ENCODE measurements around the gene DENND5B.
A peak's percentile ranks its signal among the peaks of the same experiment; 100 is the strongest.
"Not testable (repeated sequence)": the region's sequence is repeated elsewhere in the genome, so short reads cannot be mapped to it uniquely, and the experiment has no call there.

Gene DENND5B

DNA sequence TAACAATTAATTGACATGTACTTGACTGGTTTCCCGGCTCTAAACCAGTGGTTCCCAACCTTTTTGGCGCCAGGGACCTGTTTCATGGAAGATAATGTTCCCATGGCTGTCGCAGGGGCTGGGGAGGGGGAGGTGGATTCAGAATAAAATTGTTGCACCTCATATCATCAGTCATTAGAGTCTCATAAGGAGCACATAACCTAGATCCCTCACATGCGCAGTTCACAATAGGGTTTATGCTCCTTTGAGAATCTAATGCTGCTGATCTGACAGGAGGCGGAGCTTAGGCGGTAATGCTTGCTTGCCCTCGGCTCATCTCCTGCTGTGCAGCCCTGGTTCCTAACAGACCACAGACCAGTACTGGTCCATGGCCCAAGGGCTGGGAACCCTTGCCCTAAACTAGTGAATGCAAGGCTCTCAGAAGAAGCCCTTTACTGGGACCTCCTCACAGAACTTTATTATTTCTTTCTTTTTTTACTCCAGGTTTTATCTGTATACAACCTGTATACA lies 178.6 kb downstream of the DENND5B start:
- H3K4me1 ChIP-seq (ENCODE audit: control insufficient read depth, insufficient read depth, low read length), result no peaks in the 10 kb centered on the region
- H3K9me3 ChIP-seq (ENCODE audit: control insufficient read depth, insufficient read depth, low read length), result no peaks in the 10 kb centered on the region
- no peaks in the 10 kb centered on the region for H3K27me3 ChIP-seq (ENCODE audit: control insufficient read depth, insufficient read depth, low read length)
- no peak overlapping the region for H3K27ac ChIP-seq (ENCODE audit: low read depth, low read length)
- no peaks in the 10 kb centered on the region for H3K36me3 ChIP-seq (ENCODE audit: control insufficient read depth, insufficient read depth, low read length)
- H3K9ac ChIP-seq (ENCODE audit: low read depth, low read length), result no peak overlapping the region
- no peak overlapping the region for H3K4me3 ChIP-seq (ENCODE audit: low read depth, low read length)

DNA sequence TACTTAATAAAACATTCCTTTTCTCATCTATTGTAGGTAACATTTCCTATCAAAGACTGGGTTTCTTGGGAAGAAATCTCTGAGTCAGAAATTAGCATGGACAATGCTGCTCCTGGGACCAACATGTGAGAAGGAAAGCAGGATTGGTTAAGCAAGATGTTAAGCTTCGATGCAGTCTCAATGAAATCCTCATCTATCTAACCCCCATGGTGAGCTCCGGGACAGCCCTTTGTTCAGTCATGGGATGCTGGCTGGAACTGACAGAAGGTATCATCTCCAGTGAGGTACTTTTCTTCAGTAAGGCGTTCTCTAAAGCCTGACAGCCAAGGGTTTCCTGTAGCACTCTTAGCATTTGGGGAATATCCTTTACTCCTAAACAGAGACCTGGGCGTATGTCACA lies 182.2 kb downstream of the DENND5B start:
- Histone ChIP-seq H3K4me3 (ENCODE audit: low read depth, low read length) (no peak overlapping the region), H3K4me1 (ENCODE audit: control insufficient read depth, insufficient read depth, low read length) (no peaks in the 10 kb centered on the region), H3K9me3 (ENCODE audit: control insufficient read depth, insufficient read depth, low read length) (no peaks in the 10 kb centered on the region), H3K27me3 (ENCODE audit: control insufficient read depth, insufficient read depth, low read length) (no peaks in the 10 kb centered on the region), H3K27ac (ENCODE audit: low read depth, low read length) (no peak overlapping the region), H3K36me3 (ENCODE audit: control insufficient read depth, insufficient read depth, low read length) (no peaks in the 10 kb centered on the region), H3K9ac (ENCODE audit: low read depth, low read length) (no peak overlapping the region)

DNA sequence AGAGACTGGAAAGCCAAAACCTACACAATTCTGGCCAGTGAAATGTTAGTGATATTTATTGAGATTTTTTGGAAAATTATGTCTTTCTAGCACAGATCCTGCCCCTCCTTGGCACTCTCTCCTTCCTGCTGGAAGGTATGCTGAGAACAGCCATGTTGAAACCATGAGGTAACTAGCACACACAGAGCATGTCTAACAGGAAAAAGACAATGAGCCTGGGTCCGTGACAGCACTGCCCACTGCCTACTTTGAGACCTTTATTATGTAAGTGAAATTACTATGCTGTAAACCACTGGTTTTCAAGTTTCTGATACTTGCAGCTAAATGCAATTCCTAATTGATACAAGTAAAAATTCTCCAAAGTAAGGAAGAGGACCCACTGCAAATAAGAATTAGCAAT lies 183.4 kb downstream of the DENND5B start:
- Histone ChIP-seq H3K27me3 (ENCODE audit: control insufficient read depth, insufficient read depth, low read length) (no peaks in the 10 kb centered on the region), H3K36me3 (ENCODE audit: control insufficient read depth, insufficient read depth, low read length) (no peaks in the 10 kb centered on the region), H3K4me1 (ENCODE audit: control insufficient read depth, insufficient read depth, low read length) (no peaks in the 10 kb centered on the region), H3K27ac (ENCODE audit: low read depth, low read length) (no peak overlapping the region), H3K4me3 (ENCODE audit: low read depth, low read length) (no peak overlapping the region), H3K9me3 (ENCODE audit: control insufficient read depth, insufficient read depth, low read length) (no peaks in the 10 kb centered on the region), H3K9ac (ENCODE audit: low read depth, low read length) (no peak overlapping the region)

DNA sequence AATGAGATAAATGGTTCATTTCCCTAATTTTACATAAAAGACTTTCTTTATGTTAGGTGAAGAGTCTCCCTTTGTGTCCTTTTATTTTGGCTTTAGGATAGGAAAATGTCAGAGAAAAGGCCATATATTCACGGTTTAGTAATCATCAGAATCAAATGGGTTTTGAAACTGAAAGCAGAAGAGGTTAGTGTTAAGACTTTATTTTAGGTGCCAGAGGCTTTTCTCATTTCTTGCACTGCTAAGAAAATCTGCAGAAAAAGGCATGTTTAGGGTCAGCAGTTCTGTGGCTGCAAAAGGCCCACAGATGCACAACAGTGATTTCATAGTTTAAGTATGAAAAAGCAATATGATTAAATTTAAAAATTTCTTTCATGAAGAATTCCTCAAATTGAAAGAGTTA lies 184.6 kb downstream of the DENND5B start:
- H3K9ac ChIP-seq (ENCODE audit: low read depth, low read length), result no peak overlapping the region
- H3K27me3 ChIP-seq (ENCODE audit: control insufficient read depth, insufficient read depth, low read length), result no peaks in the 10 kb centered on the region
- no peaks in the 10 kb centered on the region for H3K4me1 ChIP-seq (ENCODE audit: control insufficient read depth, insufficient read depth, low read length)
- H3K36me3 ChIP-seq (ENCODE audit: control insufficient read depth, insufficient read depth, low read length), result no peaks in the 10 kb centered on the region
- H3K27ac ChIP-seq (ENCODE audit: low read depth, low read length), result no peak overlapping the region
- no peak overlapping the region for H3K4me3 ChIP-seq (ENCODE audit: low read depth, low read length)
- no peaks in the 10 kb centered on the region for H3K9me3 ChIP-seq (ENCODE audit: control insufficient read depth, insufficient read depth, low read length)

DNA sequence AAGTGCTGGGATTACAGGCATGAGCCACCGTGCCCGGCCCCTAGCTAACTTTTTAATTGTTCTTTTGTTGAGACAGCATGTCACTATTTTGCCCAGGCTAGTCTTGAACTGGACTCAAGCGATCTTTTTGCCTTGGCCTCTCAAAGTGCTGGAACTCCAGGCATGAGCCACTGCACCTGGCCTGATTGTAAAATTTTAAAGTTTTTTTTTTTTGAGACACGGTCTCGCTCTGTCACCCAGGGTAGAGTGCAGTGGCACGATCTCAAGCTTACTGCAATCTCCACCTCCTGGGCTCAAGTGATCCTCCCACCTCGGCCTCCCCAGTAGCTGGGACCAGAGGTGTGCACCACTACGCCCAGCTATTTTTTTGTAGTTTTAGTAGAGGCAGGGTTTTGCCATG lies 185.9 kb downstream of the DENND5B start:
- Histone ChIP-seq H3K27ac (ENCODE audit: low read depth, low read length) (no peak overlapping the region), H3K4me3 (ENCODE audit: low read depth, low read length) (no peak overlapping the region), H3K9ac (ENCODE audit: low read depth, low read length) (no peak overlapping the region), H3K27me3 (ENCODE audit: control insufficient read depth, insufficient read depth, low read length) (no peaks in the 10 kb centered on the region), H3K4me1 (ENCODE audit: control insufficient read depth, insufficient read depth, low read length) (no peaks in the 10 kb centered on the region), H3K36me3 (ENCODE audit: control insufficient read depth, insufficient read depth, low read length) (no peaks in the 10 kb centered on the region), H3K9me3 (ENCODE audit: control insufficient read depth, insufficient read depth, low read length) (no peaks in the 10 kb centered on the region)

DNA sequence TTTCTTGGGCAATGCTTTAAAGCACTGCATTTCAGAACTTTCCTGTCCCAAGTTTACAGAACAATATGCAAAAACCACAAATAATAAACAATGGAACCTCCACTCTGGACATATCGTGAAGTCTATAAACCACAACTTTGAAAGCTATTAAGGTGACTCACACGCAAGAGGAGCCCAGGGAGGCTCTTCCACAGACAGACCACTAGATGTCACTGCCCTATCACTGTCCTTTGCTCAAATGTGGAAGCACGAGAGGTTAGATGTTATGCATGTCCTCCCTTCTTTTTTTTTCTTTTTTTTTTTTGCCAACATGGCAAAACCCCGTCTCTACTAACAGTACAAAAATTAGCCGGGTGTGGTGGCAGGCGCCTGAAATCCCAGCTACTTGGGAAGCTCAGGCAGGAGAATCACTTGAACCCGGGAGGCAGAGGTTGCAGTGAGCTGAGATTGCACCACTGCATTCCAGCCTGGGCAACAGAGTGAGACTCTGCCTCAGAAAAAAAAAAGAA lies 187.8 kb downstream of the DENND5B start:
- not testable (repeated sequence) for H3K9me3 ChIP-seq (ENCODE audit: control insufficient read depth, insufficient read depth, low read length); H3K27me3 ChIP-seq (ENCODE audit: control insufficient read depth, insufficient read depth, low read length); H3K27ac ChIP-seq (ENCODE audit: low read depth, low read length); H3K4me3 ChIP-seq (ENCODE audit: low read depth, low read length); H3K4me1 ChIP-seq (ENCODE audit: control insufficient read depth, insufficient read depth, low read length); H3K36me3 ChIP-seq (ENCODE audit: control insufficient read depth, insufficient read depth, low read length); H3K9ac ChIP-seq (ENCODE audit: low read depth, low read length)

DNA sequence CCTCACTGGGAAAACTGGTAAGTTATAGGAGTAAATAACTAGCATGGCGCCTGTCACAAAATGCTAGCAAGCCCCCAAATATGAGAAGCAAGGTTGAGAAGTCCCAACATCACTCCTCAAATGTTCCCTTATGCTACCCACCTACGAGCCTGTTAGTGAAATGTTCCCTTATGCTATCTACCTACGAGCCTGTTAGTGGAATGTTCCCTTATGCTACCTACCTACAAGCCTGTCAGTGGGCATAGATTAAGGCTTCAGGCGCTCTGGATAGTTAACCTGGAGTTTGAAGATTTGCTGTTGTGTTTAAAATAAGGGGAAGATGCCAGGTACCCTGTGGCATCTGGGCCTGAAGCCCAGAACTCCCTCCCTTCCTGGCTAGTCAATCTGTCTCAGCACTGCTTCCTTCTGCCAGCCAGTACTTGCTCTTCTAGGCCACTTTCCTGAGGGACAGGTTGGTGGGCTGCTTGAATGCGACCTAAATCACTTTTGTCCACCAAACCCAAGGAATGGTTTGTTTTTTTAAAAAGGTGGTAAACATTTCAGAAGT lies 197.9 kb downstream of the DENND5B start:
- H3K9ac ChIP-seq (ENCODE audit: low read depth, low read length), result no peak overlapping the region
- no peak overlapping the region for H3K27ac ChIP-seq (ENCODE audit: low read depth, low read length)
- H3K4me1 ChIP-seq (ENCODE audit: control insufficient read depth, insufficient read depth, low read length), result peaks cover 20% of the 10 kb centered on the region; the same call in 1 of the 2 replicates

DNA sequence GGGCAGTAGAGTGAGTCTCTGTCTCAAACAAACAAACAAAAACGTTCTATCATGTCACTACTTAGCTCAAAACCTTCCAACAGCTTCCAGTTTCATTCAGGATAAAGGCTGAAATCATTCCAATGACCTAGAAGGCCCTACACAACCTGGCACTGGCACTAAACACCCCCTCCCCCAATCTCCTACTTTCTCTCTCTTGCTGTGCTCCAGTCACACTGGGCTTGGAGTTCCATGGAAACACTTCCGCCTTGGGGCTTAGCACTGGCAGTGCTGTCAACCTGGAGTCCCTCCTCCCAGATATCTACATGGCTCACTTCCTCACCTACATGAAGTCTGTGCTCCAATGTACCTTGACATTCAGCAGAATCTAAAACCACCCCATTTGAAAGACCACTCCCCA lies 199.9 kb downstream of the DENND5B start:
- peaks cover 39% of the 10 kb centered on the region for H3K4me1 ChIP-seq (ENCODE audit: control insufficient read depth, insufficient read depth, low read length)
- H3K9me3 ChIP-seq (ENCODE audit: control insufficient read depth, insufficient read depth, low read length), result no peaks in the 10 kb centered on the region
- H3K36me3 ChIP-seq (ENCODE audit: control insufficient read depth, insufficient read depth, low read length), result no peaks in the 10 kb centered on the region
- no peaks in the 10 kb centered on the region for H3K27me3 ChIP-seq (ENCODE audit: control insufficient read depth, insufficient read depth, low read length)
- no peak overlapping the region for H3K27ac ChIP-seq (ENCODE audit: low read depth, low read length)
- H3K4me3 ChIP-seq (ENCODE audit: low read depth, low read length), result no peak overlapping the region
- H3K9ac ChIP-seq (ENCODE audit: low read depth, low read length), result no peak overlapping the region

More for the DNA sequence above, 197.9 kb downstream of the DENND5B start:
- H3K27me3 ChIP-seq (ENCODE audit: control insufficient read depth, insufficient read depth, low read length), result no peaks in the 10 kb centered on the region
- no peaks in the 10 kb centered on the region for H3K9me3 ChIP-seq (ENCODE audit: control insufficient read depth, insufficient read depth, low read length)
- H3K36me3 ChIP-seq (ENCODE audit: control insufficient read depth, insufficient read depth, low read length), result no peaks in the 10 kb centered on the region
- H3K4me3 ChIP-seq (ENCODE audit: low read depth, low read length), result no peak overlapping the region

DNA sequence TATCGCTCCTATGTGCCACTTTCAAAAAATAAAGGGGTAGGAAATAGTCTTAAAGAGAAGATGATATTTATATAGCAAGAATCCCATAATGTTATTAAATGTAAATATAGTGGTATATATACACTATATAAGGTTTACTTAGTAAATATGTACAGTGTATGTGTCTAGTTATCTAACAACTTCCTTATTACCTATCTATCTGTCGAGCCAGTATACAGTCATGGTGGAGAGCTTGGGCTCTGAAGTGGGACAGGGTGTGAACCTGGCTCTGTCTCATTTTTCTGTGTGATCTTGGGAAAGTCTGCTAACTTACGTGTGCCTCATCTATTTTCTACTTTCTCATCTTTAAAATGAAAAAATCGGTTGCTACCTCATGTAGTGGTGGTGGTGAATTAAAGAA lies 202.2 kb downstream of the DENND5B start:
- Histone ChIP-seq H3K4me3 (ENCODE audit: low read depth, low read length) (no peak overlapping the region), H3K27me3 (ENCODE audit: control insufficient read depth, insufficient read depth, low read length) (no peaks in the 10 kb centered on the region), H3K9ac (ENCODE audit: low read depth, low read length) (no peak overlapping the region; the same call in 1 of the 2 replicates), H3K36me3 (ENCODE audit: control insufficient read depth, insufficient read depth, low read length) (no peaks in the 10 kb centered on the region), H3K4me1 (ENCODE audit: control insufficient read depth, insufficient read depth, low read length) (peaks cover 59% of the 10 kb centered on the region), H3K9me3 (ENCODE audit: control insufficient read depth, insufficient read depth, low read length) (no peaks in the 10 kb centered on the region), H3K27ac (ENCODE audit: low read depth, low read length) (no peak overlapping the region)

DNA sequence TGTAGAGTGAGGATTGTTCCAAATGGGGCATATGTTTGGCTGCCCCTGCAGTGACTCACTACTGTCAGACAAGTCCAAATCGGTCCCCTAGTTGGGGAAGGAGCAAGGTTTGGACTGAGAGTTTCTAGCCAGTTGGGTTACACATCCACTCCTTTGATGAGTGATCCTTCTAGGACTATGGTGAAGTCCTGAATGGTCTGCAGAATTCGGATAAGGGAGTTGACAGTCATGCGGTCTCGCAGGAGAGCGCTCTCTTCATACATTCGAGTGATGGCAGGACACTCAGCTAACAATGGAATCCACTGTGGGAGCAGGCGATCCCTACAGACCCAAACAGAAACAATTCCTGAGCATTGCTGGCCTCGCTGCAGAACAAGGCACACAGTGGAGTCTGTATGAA lies 203.5 kb downstream of the DENND5B start:
- no peaks in the 10 kb centered on the region for H3K27me3 ChIP-seq (ENCODE audit: control insufficient read depth, insufficient read depth, low read length)
- peak overlapping the region; percentile 95 for H3K9ac ChIP-seq (ENCODE audit: low read depth, low read length)
- H3K36me3 ChIP-seq (ENCODE audit: control insufficient read depth, insufficient read depth, low read length), result no peaks in the 10 kb centered on the region
- no peak overlapping the region for H3K4me3 ChIP-seq (ENCODE audit: low read depth, low read length)
- H3K4me1 ChIP-seq (ENCODE audit: control insufficient read depth, insufficient read depth, low read length), result peaks cover 68% of the 10 kb centered on the region
- H3K27ac ChIP-seq (ENCODE audit: low read depth, low read length), result peak overlapping the region; percentile 100
- H3K9me3 ChIP-seq (ENCODE audit: control insufficient read depth, insufficient read depth, low read length), result no peaks in the 10 kb centered on the region

DNA sequence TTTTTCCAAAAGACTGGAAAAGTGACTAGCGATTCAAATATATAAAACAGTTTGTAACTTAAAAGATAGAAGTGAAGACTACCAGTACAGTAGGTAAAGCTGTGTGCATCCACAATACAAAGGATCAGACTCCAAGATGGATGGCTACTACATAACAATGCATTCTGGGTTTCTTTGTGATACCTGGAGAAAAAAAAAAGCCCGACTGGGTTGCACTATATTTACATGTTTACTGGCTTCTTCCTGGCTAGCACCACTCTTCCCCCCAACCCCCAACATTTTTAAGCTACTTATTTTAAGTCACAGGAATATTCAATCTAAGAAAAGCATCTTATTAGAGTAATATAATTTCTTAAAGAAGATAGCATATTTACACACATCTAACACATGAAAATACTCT lies 203.9 kb downstream of the DENND5B start:
- Histone ChIP-seq H3K4me3 (ENCODE audit: low read depth, low read length) (peak overlapping the region; percentile 50), H3K27ac (ENCODE audit: low read depth, low read length) (peak overlapping the region; percentile 100), H3K36me3 (ENCODE audit: control insufficient read depth, insufficient read depth, low read length) (no peaks in the 10 kb centered on the region), H3K9me3 (ENCODE audit: control insufficient read depth, insufficient read depth, low read length) (0 out of 2 replicates have a peak, but pooled peaks cover 1% of the 10 kb centered on the region), H3K27me3 (ENCODE audit: control insufficient read depth, insufficient read depth, low read length) (no peaks in the 10 kb centered on the region), H3K9ac (ENCODE audit: low read depth, low read length) (peak overlapping the region; percentile 95), H3K4me1 (ENCODE audit: control insufficient read depth, insufficient read depth, low read length) (peaks cover 68% of the 10 kb centered on the region)
